ENCODE data around the gene LRP8. TPM values are rescaled to one million over a fixed set of nuclear protein-coding genes. Genes with fewer than 3 reads are reported as not detected.

LRP8 gene
- total and polyA plus RNA-seq, 9 of the 15 experiments (the other 6 are each of a cell fraction or from before 2014, with no cell fraction given), result 7.1 to 56.1 (median 31.3) TPM

GRCh38 chr1:53326088-53326597 lies 1.7 kb downstream of the LRP8 start (continued):
- TF ChIP-seq ATF3 (IDR thresholded peaks at IDR 0.05) (peak; percentile 68), ATF3 (CRISPR knock-in tag; conservative IDR thresholded peaks at IDR 0.05) (no peak), STAT5A (IDR thresholded peaks at IDR 0.05; ENCODE audit: borderline replicate concordance, low read length) (no peak; the same call in 1 of the 2 replicates), CUX1 (CRISPR knock-in tag; IDR thresholded peaks at IDR 0.05) (no peak), PKNOX1 (IDR thresholded peaks at IDR 0.05) (no peak), POLR3A (IDR thresholded peaks at IDR 0.05; ENCODE audit: borderline replicate concordance, extremely low read depth, insufficient read depth, insufficient read length) (no peak), EP400 (IDR thresholded peaks at IDR 0.05) (no peak), MYC (IDR thresholded peaks at IDR 0.05; ENCODE audit: low read depth, low read length) (peak; percentile 70; the same call in 1 of the 2 replicates), MYC (CRISPR knock-in tag; IDR thresholded peaks at IDR 0.05; ENCODE audit: borderline replicate concordance, low read depth) (peak; percentile 33; the same call in 1 of the 2 replicates), PPARD (CRISPR knock-in tag; IDR thresholded peaks at IDR 0.05) (no peak), KDM4B (IDR thresholded peaks at IDR 0.05; ENCODE audit: borderline replicate concordance in 2 of 2, low read depth in 1 of 2) (no peak), POLR2AphosphoS2 (IDR thresholded peaks at IDR 0.05; ENCODE audit: low read length) (no peak), MCM5 (IDR thresholded peaks at IDR 0.05; ENCODE audit: low read depth) (no peak), ZFP36 (IDR thresholded peaks at IDR 0.05; ENCODE audit: low read depth, low read length, partially characterized antibody) (no peak), KLF1 (tag; IDR thresholded peaks at IDR 0.05) (no peak; the same call in 1 of the 2 replicates), ZNF780A (CRISPR knock-in tag; IDR thresholded peaks at IDR 0.05) (no peak), NEUROD1 (IDR thresholded peaks at IDR 0.05; ENCODE audit: borderline replicate concordance, low read depth, low read length, partially characterized antibody) (peak; percentile 62), FOXP1 (CRISPR knock-in tag; IDR thresholded peaks at IDR 0.05) (no peak), CHD4 (IDR thresholded peaks at IDR 0.05; ENCODE audit: insufficient read depth, insufficient replicate concordance, low read depth, low read length, poor library complexity, severe bottlenecking) (no peak), ZBTB1 (CRISPR knock-in tag; IDR thresholded peaks at IDR 0.05; ENCODE audit: borderline replicate concordance, low read depth) (no peak), LEF1 (IDR thresholded peaks at IDR 0.05) (no peak), KDM5B (IDR thresholded peaks at IDR 0.05; ENCODE audit: insufficient replicate concordance, low read depth, low read length) (peak; percentile 86)

Data from K562 (cell line).